Measurements from ENCODE around the gene ANKRD55.

DNA sequence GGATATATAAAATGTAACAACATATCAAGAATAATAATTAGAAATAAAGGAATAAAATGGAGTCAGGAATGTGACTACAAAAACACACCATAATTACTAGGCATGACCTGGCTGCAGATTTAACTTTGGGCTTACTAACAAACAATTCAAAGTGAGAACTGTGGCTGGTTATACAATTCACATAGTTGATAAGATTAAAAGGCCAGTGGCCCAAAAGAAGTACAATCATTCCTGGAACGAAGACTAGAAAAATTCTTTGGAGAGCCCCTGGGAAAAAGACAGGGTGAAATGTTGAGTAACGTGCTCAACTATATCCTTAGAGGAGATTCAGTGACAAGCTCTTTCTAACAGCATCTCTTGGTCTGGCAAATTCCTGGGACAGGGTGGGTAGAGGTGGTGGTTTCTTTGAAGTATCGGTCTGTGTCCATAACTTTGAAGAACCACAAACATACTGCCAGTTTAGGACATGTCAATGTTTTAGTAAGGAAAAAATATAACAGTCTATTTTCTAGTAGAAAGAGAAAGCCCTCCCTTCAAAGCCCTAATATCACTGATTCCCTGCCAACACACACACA lies 163.4 kb downstream of the ANKRD55 start:
- TF ChIP-seq, protein P1, sequence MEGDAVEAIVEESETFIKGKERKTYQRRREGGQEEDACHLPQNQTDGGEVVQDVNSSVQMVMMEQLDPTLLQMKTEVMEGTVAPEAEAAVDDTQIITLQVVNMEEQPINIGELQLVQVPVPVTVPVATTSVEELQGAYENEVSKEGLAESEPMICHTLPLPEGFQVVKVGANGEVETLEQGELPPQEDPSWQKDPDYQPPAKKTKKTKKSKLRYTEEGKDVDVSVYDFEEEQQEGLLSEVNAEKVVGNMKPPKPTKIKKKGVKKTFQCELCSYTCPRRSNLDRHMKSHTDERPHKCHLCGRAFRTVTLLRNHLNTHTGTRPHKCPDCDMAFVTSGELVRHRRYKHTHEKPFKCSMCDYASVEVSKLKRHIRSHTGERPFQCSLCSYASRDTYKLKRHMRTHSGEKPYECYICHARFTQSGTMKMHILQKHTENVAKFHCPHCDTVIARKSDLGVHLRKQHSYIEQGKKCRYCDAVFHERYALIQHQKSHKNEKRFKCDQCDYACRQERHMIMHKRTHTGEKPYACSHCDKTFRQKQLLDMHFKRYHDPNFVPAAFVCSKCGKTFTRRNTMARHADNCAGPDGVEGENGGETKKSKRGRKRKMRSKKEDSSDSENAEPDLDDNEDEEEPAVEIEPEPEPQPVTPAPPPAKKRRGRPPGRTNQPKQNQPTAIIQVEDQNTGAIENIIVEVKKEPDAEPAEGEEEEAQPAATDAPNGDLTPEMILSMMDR (IDR thresholded peaks at IDR 0.05) = no peak
- TF ChIP-seq POLR2A (IDR thresholded peaks at IDR 0.05) = no peak

Data from heart left ventricle (tissue), 13 donors.